Spleen (tissue), 7 donors: ENCODE measurements around the gene SORCS2.

Experiments
- CTCF ChIP-seq, 11 experiments: fragments of 200-600 bp in 7 of 11; fragments of 450-650 bp in 4 of 11; sonication (generic) in 4 of 11; IDR thresholded peaks in 8 of 11; conservative IDR thresholded peaks in 3 of 11; 1 replicate in 7 of 11; 2 replicates in 4 of 11; pipeline versions ENCODE4 v1.4.0 to v1.8.0; 2016 to 2021; ENCODE audit warnings: antibody characterized with exemption in 11 of 11, inconsistent platforms in 4 of 11, mild to moderate bottlenecking in 1 of 11
- POLR2A ChIP-seq, 3 donors: fragments of 450-650 bp; IDR thresholded peaks; one replicate each; pipeline ENCODE4 v1.5.1; 2017; ENCODE audit warnings: antibody characterized with exemption in 3 of 3, mild to moderate bottlenecking in 1 of 3
- POLR2AphosphoS5 ChIP-seq, 3 donors: sonication (generic); formaldehyde crosslinking; IDR thresholded peaks; one replicate each; pipeline ENCODE4 v1.5.1; 2017; ENCODE audit warnings: antibody characterized with exemption in 3 of 3
- donor health status: DM: no; HTN: no; CAD: no; lungs with moderate emphysema.
- donor health status: DM: no; HTN: no; CAD: no.
- donor health status: DM: no; HTN: no; CAD: no.

GRCh38 chr4:7783541-7783940, 591.2 kb downstream of the SORCS2 start:
- TF ChIP-seq POLR2A (IDR thresholded peaks at IDR 0.05): no peak
- TF ChIP-seq CTCF (IDR thresholded peaks at IDR 0.05 in 8 of 11, conservative IDR thresholded peaks at IDR 0.05 in 3 of 11): no peak
- TF ChIP-seq POLR2AphosphoS5 (IDR thresholded peaks at IDR 0.05): no peak
